Vagina (tissue), 1 donor: Measurements from ENCODE around the gene RNH1. TPM values are rescaled to one million over a fixed set of nuclear protein-coding genes. Genes with fewer than 3 reads are reported as not detected.

Source experiments
- total RNA-seq: library from RNA; depleted of rRNA; stranded (reverse); fragments of >200 nt; gene quantifications from one replicate; pipeline ENCODE4 v1.2.3, GENCODE V29; 2016

RNH1 gene
- total RNA-seq, 1 donor from 2014 or later, result 252 TPM

Other genes with a start within 250 kb of the RNH1 start
- gene NLRP6, start 228.8 kb downstream of the RNH1 start, total RNA-seq, result 0.49 TPM
- gene PGGHG, start 218.1 kb downstream of the RNH1 start, total RNA-seq, result 46.7 TPM
- gene IFITM5, start 207.7 kb downstream of the RNH1 start, total RNA-seq, result not detected
- gene IFITM2, start 199.4 kb downstream of the RNH1 start, total RNA-seq, result 780 TPM
- 379 TPM for gene IFITM1, start 193.2 kb downstream of the RNH1 start, total RNA-seq
- gene IFITM3, start 186.4 kb downstream of the RNH1 start, total RNA-seq, result 908 TPM
- gene B4GALNT4, start 137.7 kb downstream of the RNH1 start, total RNA-seq, result 15.5 TPM
- 117 TPM for gene PKP3, start 113.0 kb downstream of the RNH1 start, total RNA-seq
- gene SIGIRR, start 92.2 kb downstream of the RNH1 start, total RNA-seq, result 48.1 TPM
- 12.0 TPM for gene ANO9, start 65.2 kb downstream of the RNH1 start, total RNA-seq
- gene PTDSS2, start 57.0 kb downstream of the RNH1 start, total RNA-seq, result 36.1 TPM
- 53.5 TPM for gene HRAS, start 28.3 kb upstream of the RNH1 start, total RNA-seq
- 0.49 TPM for gene LRRC56, start 30.3 kb upstream of the RNH1 start, total RNA-seq
- gene LMNTD2, start 53.5 kb upstream of the RNH1 start, total RNA-seq, result 1.7 TPM
- 14.7 TPM for gene RASSF7, start 53.7 kb upstream of the RNH1 start, total RNA-seq
- 26.0 TPM for gene PHRF1, start 69.2 kb upstream of the RNH1 start, total RNA-seq
- 18.9 TPM for gene IRF7, start 108.7 kb upstream of the RNH1 start, total RNA-seq
- not detected for gene CDHR5, start 117.7 kb upstream of the RNH1 start, total RNA-seq
- gene SCT, start 119.9 kb upstream of the RNH1 start, total RNA-seq, result not detected
- 1.2 TPM for gene DRD4, start 130.0 kb upstream of the RNH1 start, total RNA-seq
- gene DEAF1, start 188.0 kb upstream of the RNH1 start, total RNA-seq, result 33.6 TPM
- gene TMEM80, start 188.6 kb upstream of the RNH1 start, total RNA-seq, result 12.8 TPM
- gene EPS8L2, start 199.0 kb upstream of the RNH1 start, total RNA-seq, result 195 TPM
- 158 TPM for gene TALDO1, start 240.2 kb upstream of the RNH1 start, total RNA-seq